CD4-positive, alpha-beta T cell treated with Interleukin-10 for 1 hour (primary cell): ENCODE results near the gene EIF4G3.
A peak's percentile ranks its signal among the peaks of the same experiment; 100 is the strongest.
"Not testable (repeated sequence)": the region's sequence is repeated elsewhere in the genome, so short reads cannot be mapped to it uniquely, and the experiment has no call there.

ENCODE experiments used
- DNase-seq: peaks from one replicate; pipeline ENCODE4 v3.0.0-alpha.2; 2020

Gene EIF4G3

DNA sequence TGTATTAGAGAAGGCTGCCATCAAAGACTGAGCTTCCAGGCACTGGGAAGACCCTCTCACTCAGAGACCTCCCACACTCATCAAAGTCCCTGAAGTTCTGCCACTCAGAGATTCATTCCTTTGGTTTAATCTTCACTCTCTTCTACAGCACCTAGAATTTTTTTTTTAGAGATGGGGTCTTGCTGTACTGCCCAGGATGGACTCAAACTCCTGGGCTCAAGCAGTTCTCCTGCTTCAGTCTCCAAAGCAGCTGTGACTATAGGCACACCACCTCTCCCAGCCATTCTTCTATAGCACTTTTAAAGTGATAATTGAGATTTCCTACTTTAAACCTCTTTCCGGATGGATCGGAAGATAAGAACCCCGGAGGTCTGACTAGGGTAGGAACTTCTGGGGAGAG, 385.9 kb downstream of the EIF4G3 start:
- DNase-seq, result no peak

GRCh38 chr1:20789598-20789997, 387.1 kb downstream of the EIF4G3 start:
- DNase-seq, result not testable (repeated sequence)

- peak; percentile 5 for DNase-seq
Observed at GRCh38 chr1:20787840-20788795, 388.6 kb downstream of the EIF4G3 start.

- DNase-seq, result peak; percentile 91
Observed at GRCh38 chr1:20787029-20787839, 389.5 kb downstream of the EIF4G3 start, which contains the start of gene HP1BP3. Gene HP1BP3 (minus strand): TSS chr1:20787307. CDS start chr1:20780440, 6,867 bp downstream.

GRCh38 chr1:20786253-20787028, 390.3 kb downstream of the EIF4G3 start:
- DNase-seq, result peak; percentile 96

DNA sequence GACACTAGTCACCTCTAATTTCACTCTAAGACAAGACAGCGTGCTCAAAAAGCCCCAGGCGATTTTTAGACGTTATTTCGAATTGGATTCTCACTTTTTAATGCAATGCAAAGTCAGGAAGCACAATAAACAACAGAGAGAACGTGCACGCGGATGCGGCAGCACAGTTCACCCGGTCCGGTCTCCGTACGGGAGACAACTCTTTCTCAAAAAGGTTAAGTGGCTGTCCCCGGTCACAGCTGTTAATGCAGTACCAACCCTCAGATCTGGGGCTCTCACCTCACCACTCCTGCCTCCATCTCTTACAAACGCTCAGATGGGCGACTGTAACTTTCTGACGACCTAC, 390.8 kb downstream of the EIF4G3 start:
- no peak for DNase-seq

DNA sequence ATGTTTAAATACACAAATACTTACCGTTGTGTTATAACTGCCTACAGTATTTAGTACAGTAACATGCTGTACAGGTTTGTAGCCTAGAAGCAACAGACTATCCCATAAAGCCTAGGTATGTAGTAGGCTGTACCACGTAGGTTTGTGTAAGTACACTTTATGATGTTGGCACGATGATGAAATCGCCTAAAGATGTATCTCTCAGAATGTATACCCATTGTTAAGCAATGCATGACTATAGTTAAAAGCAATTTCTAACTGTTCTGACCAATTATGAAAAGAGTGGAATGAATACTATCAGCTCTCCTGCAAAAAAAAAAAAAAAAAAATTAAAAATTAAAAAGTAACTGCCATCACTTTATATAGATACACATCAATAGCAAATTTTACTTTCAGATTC, 401.0 kb downstream of the EIF4G3 start:
- no peak for DNase-seq

- no peak for DNase-seq
Observed at GRCh38 chr1:20771780-20772179, 404.9 kb downstream of the EIF4G3 start.

GRCh38 chr1:20770314-20771087, 406.2 kb downstream of the EIF4G3 start:
- no peak for DNase-seq

GRCh38 chr1:20767271-20767670, 409.4 kb downstream of the EIF4G3 start:
- no peak for DNase-seq

- no peak for DNase-seq
Observed at GRCh38 chr1:20763417-20763816, 413.3 kb downstream of the EIF4G3 start.

DNA sequence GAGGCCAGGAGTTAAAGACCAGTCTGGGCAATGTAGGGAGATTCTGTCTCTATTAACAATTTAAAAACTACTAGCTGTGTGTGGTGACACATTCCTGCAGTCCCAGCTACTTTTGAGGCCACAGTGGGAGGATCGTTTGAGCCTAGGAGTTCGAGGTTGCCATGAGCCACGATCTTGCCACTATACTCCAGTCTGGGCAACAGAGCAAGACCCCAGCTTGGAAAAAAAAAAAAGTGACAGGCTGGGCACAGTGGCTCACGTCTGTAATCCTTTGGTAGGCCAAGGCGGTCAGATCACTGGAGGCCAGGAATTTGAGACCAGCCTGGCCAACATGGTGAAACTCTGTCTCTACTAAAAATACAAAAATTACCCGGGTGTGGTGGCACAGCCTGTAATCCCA, 416.4 kb downstream of the EIF4G3 start:
- no peak for DNase-seq
